Uterus (tissue), 2 donors: ENCODE measurements around the gene MUC2.

ENCODE experiments used
- CTCF ChIP-seq, 4 experiments: fragments of 200-600 bp in 2 of 4; fragments of 450-650 bp in 2 of 4; sonication (generic) in 2 of 4; IDR thresholded peaks; one replicate each; pipeline ENCODE4 v1.5.1; 2016 to 2019; ENCODE audit warnings: antibody characterized with exemption in 4 of 4, mild to moderate bottlenecking in 2 of 4, moderate library complexity in 1 of 4
- POLR2A ChIP-seq, 2 donors: fragments of 450-650 bp; IDR thresholded peaks; one replicate each; pipeline ENCODE4 v1.6.1; 2016; ENCODE audit warnings: antibody characterized with exemption in 2 of 2, mild to moderate bottlenecking in 1 of 2, moderate library complexity in 1 of 2

GRCh38 chr11:1034456-1035295 lies 40.0 kb upstream of the MUC2 start:
- TF ChIP-seq CTCF (IDR thresholded peaks at IDR 0.05) (no peak), POLR2A (IDR thresholded peaks at IDR 0.05) (no peak)
